HG03159 (cell line): ENCODE measurements around the gene IFIT1.
"Not testable (repeated sequence)": the region's sequence is repeated elsewhere in the genome, so short reads cannot be mapped to it uniquely, and the experiment has no call there.

Experiments used
- ATAC-seq: cut with Tn5 transposase; IDR thresholded peaks from one replicate; pipeline ENCODE4 v1.9.1; 2021; ENCODE audit warnings: mild to moderate bottlenecking, moderate library complexity; ENCODE audit not compliant: unreplicated experiment

IFIT1 gene

GRCh38 chr10:89428877-89429276 lies 36.5 kb downstream of the IFIT1 start:
- ATAC-seq, result no peak

- ATAC-seq, result no peak
These were observed 39.6 kb downstream of the IFIT1 start for GRCh38 chr10:89431977-89432376.

GRCh38 chr10:89438525-89438924 lies 46.1 kb downstream of the IFIT1 start:
- no peak for ATAC-seq

GRCh38 chr10:89440226-89441009 lies 48.0 kb downstream of the IFIT1 start:
- no peak for ATAC-seq

DNA sequence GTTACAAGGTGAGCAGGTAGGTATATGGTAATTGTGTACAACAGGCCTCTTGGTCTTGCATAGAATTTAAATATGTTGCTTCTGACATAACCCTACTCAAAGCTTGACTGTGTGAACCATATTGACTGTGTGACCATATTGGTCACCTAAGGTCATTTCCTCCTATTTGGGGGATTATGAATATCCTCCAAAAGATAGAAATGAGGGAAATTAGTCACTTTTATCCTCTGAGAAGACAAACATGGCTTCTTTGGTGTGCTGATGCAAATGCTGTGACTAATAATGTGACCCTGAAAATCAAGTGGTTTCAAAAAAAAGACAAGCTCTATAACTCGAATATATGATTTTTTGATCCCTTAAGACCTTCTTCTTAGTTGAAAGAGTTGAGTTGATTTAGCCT lies 49.9 kb downstream of the IFIT1 start:
- no peak for ATAC-seq

DNA sequence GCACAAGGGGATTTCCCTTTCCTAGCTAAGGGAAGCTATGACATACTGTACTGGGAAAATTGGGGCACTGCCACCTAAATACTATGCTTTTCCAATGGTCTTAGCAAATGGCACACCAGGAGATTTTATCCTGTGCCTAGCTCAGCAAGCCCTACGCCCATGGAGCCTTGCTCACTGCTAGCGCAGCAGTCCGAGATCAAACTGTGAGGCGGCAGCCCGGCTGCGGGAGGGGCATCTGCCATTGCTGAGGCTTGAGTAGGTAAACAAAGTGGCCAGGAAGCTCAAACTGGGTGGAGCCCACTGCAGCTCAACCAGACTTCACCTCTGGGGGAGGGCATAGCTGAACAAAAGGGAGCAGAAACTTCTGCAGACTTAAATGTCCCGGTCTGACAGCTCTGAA lies 52.4 kb downstream of the IFIT1 start:
- ATAC-seq, result not testable (repeated sequence)

DNA sequence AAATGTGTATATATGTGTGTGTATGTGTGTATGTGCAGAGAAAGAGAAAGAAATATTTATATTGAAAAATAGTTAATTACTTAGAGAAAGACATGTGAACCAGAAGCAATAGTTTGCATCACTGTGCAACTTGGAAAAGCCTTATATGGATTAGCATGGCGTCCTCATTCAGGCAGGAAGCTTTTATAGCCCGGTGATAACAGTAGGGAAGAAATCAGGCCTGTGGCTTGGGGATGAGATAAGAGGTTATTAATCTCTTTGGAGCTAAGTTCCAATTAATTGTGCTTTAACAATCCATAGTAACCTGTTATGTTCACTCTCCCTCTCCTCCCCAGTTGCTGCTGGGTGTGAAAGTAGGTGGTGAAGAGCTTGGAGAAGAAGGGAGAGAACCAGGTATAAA lies 58.5 kb downstream of the IFIT1 start:
- no peak for ATAC-seq

DNA sequence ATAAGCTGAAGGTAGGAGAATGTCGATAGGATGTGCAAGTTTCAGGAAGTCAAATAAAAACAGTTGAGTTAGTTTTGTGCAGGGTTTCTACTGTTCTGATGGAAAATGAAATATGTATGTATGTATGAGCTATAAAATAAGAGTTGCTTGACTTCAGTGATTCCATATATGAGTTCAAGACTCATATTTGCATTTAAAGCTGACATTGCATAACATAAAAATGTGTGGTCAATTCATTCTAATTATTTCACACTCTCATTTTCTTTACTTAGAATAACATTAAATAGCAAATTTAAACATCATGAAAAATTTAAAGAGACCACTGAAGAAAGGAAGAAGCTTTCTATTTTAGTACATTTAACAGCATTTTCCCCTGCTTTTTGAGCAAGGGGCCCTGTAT lies 59.8 kb downstream of the IFIT1 start:
- no peak for ATAC-seq

- ATAC-seq, result no peak
These were observed 62.3 kb downstream of the IFIT1 start for GRCh38 chr10:89454561-89455347.
